Endothelial cell of umbilical vein (primary cell): Measurements from ENCODE around the gene SMARCA4. TPM values are rescaled to one million over a fixed set of nuclear protein-coding genes. Genes with fewer than 3 reads are reported as not detected.

Experiments used
- BruUV-seq: library from RNA; stranded (reverse); fragments of 400-500 nt; replicated peaks from 2 replicates; lab custom pipeline; 2021; lab: Mats Ljungman, UMichigan
- CTCF ChIA-PET: fragments of 300-600, 350-600 bp; sonication (Branson Sonifier 250); formaldehyde crosslinking; loops from one replicate; lab custom pipeline; 2021; ENCODE audit warnings: antibody characterized with exemption, inconsistent platforms; lab: Charles Lee
- POLR2A ChIA-PET: fragments of 300-600, 350-600 bp; sonication (Branson Sonifier 250); formaldehyde crosslinking; loops from one replicate; lab custom pipeline; 2021; ENCODE audit warnings: antibody characterized with exemption, inconsistent platforms; lab: Charles Lee
- DNase-seq: peaks from one replicate; pipeline ENCODE4 v3.0.0-alpha.2; 2011; ENCODE audit warnings: low read depth, low spot score
- FAIRE-seq: peaks from 2 replicates; lab custom pipeline; 2011; peaks lifted over from hg19 to GRCh38; lab: Jason Lieb, UNC
- H2AFZ ChIP-seq: 2 replicates; pipeline ENCODE4 v1.6.0; 2012; ENCODE audit warnings: low read depth, low read length, control low read depth, inconsistent platforms
- H3K27ac ChIP-seq: 2 replicates; pipeline ENCODE4 v1.5.1; 2011; ENCODE audit warnings: low read depth, mild to moderate bottlenecking, control low read depth, low read length, moderate library complexity; ENCODE audit not compliant: insufficient read depth
- H3K27me3 ChIP-seq, 2 experiments: 2 replicates each; pipeline versions ENCODE4 v1.6.0 to v1.6.1; 2011; ENCODE audit warnings: low read length in 2 of 2, mixed read lengths in 1 of 2; ENCODE audit not compliant: control insufficient read depth in 2 of 2, insufficient read depth in 2 of 2
- H3K36me3 ChIP-seq, 2 experiments: 2 replicates in 1 of 2; 3 replicates in 1 of 2; pipeline ENCODE4 v1.5.1; 2011; ENCODE audit warnings: low read length in 2 of 2, mild to moderate bottlenecking in 1 of 2, moderate library complexity in 1 of 2; ENCODE audit not compliant: control insufficient read depth in 2 of 2, insufficient read depth in 2 of 2; ENCODE audit errors: extremely low read depth in 1 of 2
- H3K4me1 ChIP-seq: 3 replicates; pipeline ENCODE4 v1.5.1; 2011; ENCODE audit warnings: mild to moderate bottlenecking, low read length; ENCODE audit not compliant: control insufficient read depth, insufficient read depth; ENCODE audit errors: extremely low read depth
- H3K4me2 ChIP-seq: 2 replicates; pipeline ENCODE4 v1.6.1; 2011; ENCODE audit warnings: low read length, control low read depth, mixed read lengths; ENCODE audit not compliant: insufficient read depth
- H3K4me3 ChIP-seq, 3 experiments: fragments of 200-600 bp in 1 of 3; sonication (generic), shearing (Covaris generic) in 1 of 3; replicated peaks in 1 of 3; 2 replicates each; pipeline ENCODE4 v1.5.1; 2011 to 2016; ENCODE audit warnings: control low read depth in 3 of 3, low read length in 3 of 3, mild to moderate bottlenecking in 2 of 3, inconsistent platforms in 1 of 3, low read depth in 1 of 3, moderate library complexity in 1 of 3; ENCODE audit not compliant: insufficient read depth in 1 of 3
- H3K79me2 ChIP-seq: 2 replicates; pipeline ENCODE4 v1.6.0; 2012; ENCODE audit warnings: low read length, inconsistent platforms; ENCODE audit not compliant: control insufficient read depth, insufficient read depth
- H3K9ac ChIP-seq: replicated peaks from 2 replicates; pipeline ENCODE3; 2011; ENCODE audit warnings: low read length, control low read depth; ENCODE audit not compliant: insufficient read depth; ENCODE audit errors: extremely low read depth
- H3K9me1 ChIP-seq: replicated peaks from 3 replicates; pipeline ENCODE4 v1.6.0; 2011; ENCODE audit warnings: mild to moderate bottlenecking, low read length; ENCODE audit not compliant: control insufficient read depth, insufficient read depth; ENCODE audit errors: extremely low read depth
- H3K9me3 ChIP-seq: replicated peaks from 2 replicates; pipeline ENCODE4 v1.5.1; 2012; ENCODE audit warnings: low read length, inconsistent platforms; ENCODE audit not compliant: control insufficient read depth, insufficient read depth
- H4K20me1 ChIP-seq: replicated peaks from 2 replicates; pipeline ENCODE3; 2011; ENCODE audit warnings: mild to moderate bottlenecking, low read length; ENCODE audit not compliant: control insufficient read depth, insufficient read depth; ENCODE audit errors: extremely low read depth
- CTCF ChIP-seq, 2 donors: IDR thresholded peaks; 1 replicate in 1 of 2; 2 replicates in 1 of 2; pipeline ENCODE4 v1.5.1; 2011; ENCODE audit warnings: low read length in 2 of 2, mild to moderate bottlenecking in 2 of 2, moderate library complexity in 2 of 2, control low read depth in 1 of 2, inconsistent platforms in 1 of 2, low read depth in 1 of 2; ENCODE audit not compliant: insufficient read depth in 1 of 2; ENCODE audit errors: extremely low read depth in 1 of 2
- GATA2 ChIP-seq: IDR thresholded peaks from 2 replicates; pipeline ENCODE4 v1.7.0; 2011; ENCODE audit warnings: low read depth, mild to moderate bottlenecking, moderate library complexity, mixed read lengths, low read length; ENCODE audit not compliant: insufficient read length, insufficient read depth
- MAX ChIP-seq: IDR thresholded peaks from 2 replicates; pipeline ENCODE4 v1.6.1; 2011; ENCODE audit not compliant: insufficient read depth, insufficient read length
- POLR2AphosphoS5 ChIP-seq: IDR thresholded peaks from 2 replicates; pipeline ENCODE4 v1.6.1; 2012; ENCODE audit warnings: low read depth, mild to moderate bottlenecking, control low read depth, low read length, moderate library complexity; ENCODE audit not compliant: insufficient read depth
- dilution Hi-C: fragments of 300-500 bp; cut with MboI; formaldehyde crosslinking; loops from one replicate; pipeline ENCODE4 v1.15.0; 2019; ENCODE audit warnings: low sequenced_read_pairs; ENCODE audit not compliant: extremely low pct_ligation_motif_present
- intact Hi-C: fragments of 100-400 bp; cut with micrococcal nuclease; formaldehyde crosslinking; loops from one replicate; pipeline ENCODE4 v1.10.0; 2022
- polyA plus RNA-seq, 4 experiments: library from polyadenylated mRNA; depleted of rRNA in 3 of 4; stranded (reverse) in 3 of 4; unstranded in 1 of 4; fragments of >200 nt; gene quantifications; 2 replicates each; pipeline versions ENCODE4 v1.2.1 to v1.2.3, GENCODE V29; 2011 to 2012; ENCODE audit warnings: missing spikeins in 1 of 4
- total RNA-seq: library from RNA; stranded (reverse); gene quantifications from 2 replicates; pipeline ENCODE4 v1.2.3, GENCODE V29; 2021

The SMARCA4 gene
- total and polyA plus RNA-seq, 2 donors (not counting 3 experiments of a cell fraction or from before 2014, with no cell fraction given), result 65.0 to 177 TPM

- no peak overlapping the region for H3K9ac ChIP-seq
- no peaks in the 10 kb centered on the region for H3K4me1 ChIP-seq
- peaks cover 20 to 62% of the 10 kb centered on the region in 2 experiments for H3K36me3 ChIP-seq
- FAIRE-seq (peak; percentile 97), DNase-seq (peak; percentile 69)
- dilution Hi-C loops (no loop called here), intact Hi-C loops (loop anchor here (1.0 to 2.0 kb wide), 5 partner anchors 50 to 168 kb away; no protein-coding TSS in a partner anchor)
- peaks cover 6% of the 10 kb centered on the region for H3K79me2 ChIP-seq
- no peak overlapping the region for H3K27ac ChIP-seq
- BruUV-seq, result no TSS peak
- no peak overlapping the region for H2AFZ ChIP-seq
- no peak overlapping the region for H3K4me3 ChIP-seq
- POLR2A ChIA-PET, result no interaction called here
- no peaks in the 10 kb centered on the region for H4K20me1 ChIP-seq
- H3K4me2 ChIP-seq, result no peak overlapping the region
- no peaks in the 10 kb centered on the region for H3K9me1 ChIP-seq
- no peaks in the 10 kb centered on the region for H3K27me3 ChIP-seq
- peak; percentile 45 for TF ChIP-seq POLR2AphosphoS5
- no peak for TF ChIP-seq GATA2
- TF ChIP-seq MAX, result peak; percentile 25
- peak; percentile 86 to 94 for TF ChIP-seq CTCF (IDR thresholded peaks at IDR 0.05; ENCODE audit: extremely low read depth in 1 of 2, insufficient read depth in 1 of 2, low read depth in 1 of 2, low read length in 2 of 2)
- CTCF ChIA-PET, result interaction anchor here (0.5 to 3.1 kb wide), 43 partner anchors 8 to 447 kb away, joined by 3 to 30 read pairs (median 5); partner anchors contain the start of genes KANK2, LDLR and SMARCA4
- H3K9me3 ChIP-seq, result no peaks in the 10 kb centered on the region
These were observed 74.9 kb downstream of the SMARCA4 start for GRCh38 chr19:11035441-11036377.
